HepG2 (cell line): ENCODE data around the gene FGF21. TPM values are rescaled to one million over a fixed set of nuclear protein-coding genes. Genes with fewer than 3 reads are reported as not detected.

ENCODE experiments used
- ATRX ChIP-seq: sonication (generic); formaldehyde crosslinking; IDR thresholded peaks from 2 replicates; pipeline ENCODE4 v1.4.0; 2020; ENCODE audit warnings: missing genetic modification reagents, borderline replicate concordance
- MYNN ChIP-seq: sonication (generic); formaldehyde crosslinking; IDR thresholded peaks from 2 replicates; pipeline ENCODE4 v1.4.0; 2020; ENCODE audit warnings: mild to moderate bottlenecking, low read depth, missing genetic modification reagents
- ZNF577 ChIP-seq: sonication (generic); formaldehyde crosslinking; IDR thresholded peaks from 2 replicates; pipeline ENCODE4 v1.4.0; 2020; ENCODE audit warnings: mild to moderate bottlenecking, low read depth, missing genetic modification reagents, borderline replicate concordance
- ZNF670 ChIP-seq: sonication (generic); formaldehyde crosslinking; IDR thresholded peaks from 2 replicates; pipeline ENCODE4 v1.8.0; 2022; ENCODE audit warnings: mild to moderate bottlenecking, missing genetic modification reagents, borderline replicate concordance
- ZNF816 ChIP-seq: sonication (generic); formaldehyde crosslinking; IDR thresholded peaks from 2 replicates; pipeline ENCODE4 v1.8.0; 2022; ENCODE audit warnings: missing genetic modification reagents, mild to moderate bottlenecking, borderline replicate concordance
- ZNF883 ChIP-seq: sonication (generic); formaldehyde crosslinking; IDR thresholded peaks from 2 replicates; pipeline ENCODE4 v1.5.1; 2020; ENCODE audit warnings: mild to moderate bottlenecking, missing genetic modification reagents; ENCODE audit errors: not compliant biosample characterization
- polyA plus RNA-seq, 8 experiments: library from polyadenylated mRNA; depleted of rRNA in 3 of 8; stranded (reverse) in 7 of 8; unstranded in 1 of 8; fragments of >200 nt; fragmentation: Illumina TruSeq in 4 of 8; extraction: Trizol in 4 of 8; gene quantifications; 2 replicates each; pipeline versions ENCODE4 v1.2.1 to v1.2.3, GENCODE V29; 2011 to 2016; ENCODE audit warnings: low read depth in 4 of 8, missing spikeins in 1 of 8, mixed read lengths in 1 of 8; ENCODE audit not compliant: insufficient read depth in 1 of 8
- total RNA-seq, 5 experiments: library from RNA; depleted of rRNA; stranded (reverse); fragments of >200 nt; fragmentation: Illumina TruSeq; extraction: Trizol; gene quantifications; 2 replicates each; pipeline ENCODE4 v1.2.3, GENCODE V29; 2016; ENCODE audit warnings: low read depth in 1 of 5
- TF ChIP-seq, protein P1 (sequence below): sonication (generic); formaldehyde crosslinking; conservative IDR thresholded peaks from 2 replicates; pipeline ENCODE4 v1.8.1; 2023; ENCODE audit warnings: missing genetic modification reagents
- TF ChIP-seq, protein P2 (sequence below): sonication (generic); formaldehyde crosslinking; IDR thresholded peaks from 2 replicates; pipeline ENCODE4 v1.8.0; 2022; ENCODE audit warnings: mild to moderate bottlenecking, missing genetic modification reagents, moderate library complexity
- TF ChIP-seq, protein P3 (sequence below), 2 experiments: sonication (generic) in 1 of 2; formaldehyde crosslinking in 1 of 2; IDR thresholded peaks; 2 replicates each; pipeline versions ENCODE4 v1.5.1 to v1.6.1; 2011 to 2020; ENCODE audit warnings: borderline replicate concordance in 1 of 2, low read depth in 1 of 2, low read length in 1 of 2, mild to moderate bottlenecking in 1 of 2, missing genetic modification reagents in 1 of 2, moderate library complexity in 1 of 2
- TF ChIP-seq, protein P4 (sequence below): IDR thresholded peaks from 2 replicates; pipeline ENCODE4 v1.4.0; 2020; ENCODE audit warnings: mild to moderate bottlenecking, missing genetic modification reagents
- TF ChIP-seq, protein P5 (sequence below): sonication (generic); formaldehyde crosslinking; IDR thresholded peaks from 2 replicates; pipeline ENCODE4 v1.5.0; 2020; ENCODE audit warnings: mild to moderate bottlenecking, missing genetic modification reagents
- TF ChIP-seq, protein P6 (sequence below): sonication (generic); formaldehyde crosslinking; IDR thresholded peaks from 2 replicates; pipeline ENCODE4 v1.5.1; 2020; ENCODE audit warnings: mild to moderate bottlenecking, missing genetic modification reagents, moderate library complexity

FGF21 gene
- total and polyA plus RNA-seq, 2 of the 13 experiments (the other 11 are each of a cell fraction or from before 2014, with no cell fraction given) = 0.17 TPM; not detected in 1

DNA sequence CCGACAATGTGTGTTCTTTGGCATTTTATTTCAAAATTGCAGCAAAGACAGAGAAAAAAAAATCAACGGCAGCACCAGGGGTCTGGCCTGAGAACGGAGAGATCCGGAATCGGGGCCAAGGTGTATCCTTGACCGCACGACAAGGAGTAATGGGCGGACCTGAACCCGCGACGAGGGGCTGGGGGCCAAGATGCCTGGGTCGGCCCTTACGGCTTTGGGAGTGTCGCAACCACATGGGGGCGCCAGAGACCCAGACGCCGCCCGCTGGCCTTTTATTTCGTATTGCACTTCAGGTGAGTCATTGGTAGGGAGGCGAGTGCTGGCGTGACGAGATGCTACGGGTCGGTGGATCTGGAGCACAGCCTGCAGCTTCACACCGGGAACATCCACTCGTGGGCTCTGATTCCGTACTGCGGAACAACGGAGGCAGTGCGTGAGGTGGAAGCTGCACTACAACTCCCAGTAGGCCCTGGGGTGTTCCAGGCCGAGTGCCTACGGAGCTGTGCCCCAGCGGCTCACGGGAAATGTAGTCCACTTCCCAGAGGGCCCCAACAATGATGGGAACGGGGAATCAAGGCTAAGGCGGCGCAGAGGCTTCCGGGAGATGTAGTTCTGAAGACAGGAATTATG, 39.8 kb downstream of the FGF21 start (continued):
- TF ChIP-seq, protein P1, sequence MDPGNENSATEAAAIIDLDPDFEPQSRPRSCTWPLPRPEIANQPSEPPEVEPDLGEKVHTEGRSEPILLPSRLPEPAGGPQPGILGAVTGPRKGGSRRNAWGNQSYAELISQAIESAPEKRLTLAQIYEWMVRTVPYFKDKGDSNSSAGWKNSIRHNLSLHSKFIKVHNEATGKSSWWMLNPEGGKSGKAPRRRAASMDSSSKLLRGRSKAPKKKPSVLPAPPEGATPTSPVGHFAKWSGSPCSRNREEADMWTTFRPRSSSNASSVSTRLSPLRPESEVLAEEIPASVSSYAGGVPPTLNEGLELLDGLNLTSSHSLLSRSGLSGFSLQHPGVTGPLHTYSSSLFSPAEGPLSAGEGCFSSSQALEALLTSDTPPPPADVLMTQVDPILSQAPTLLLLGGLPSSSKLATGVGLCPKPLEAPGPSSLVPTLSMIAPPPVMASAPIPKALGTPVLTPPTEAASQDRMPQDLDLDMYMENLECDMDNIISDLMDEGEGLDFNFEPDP (CRISPR knock-in tag) = no peak
- TF ChIP-seq, protein P2, sequence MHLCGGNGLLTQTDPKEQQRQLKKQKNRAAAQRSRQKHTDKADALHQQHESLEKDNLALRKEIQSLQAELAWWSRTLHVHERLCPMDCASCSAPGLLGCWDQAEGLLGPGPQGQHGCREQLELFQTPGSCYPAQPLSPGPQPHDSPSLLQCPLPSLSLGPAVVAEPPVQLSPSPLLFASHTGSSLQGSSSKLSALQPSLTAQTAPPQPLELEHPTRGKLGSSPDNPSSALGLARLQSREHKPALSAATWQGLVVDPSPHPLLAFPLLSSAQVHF (CRISPR knock-in tag) = no peak
- TF ChIP-seq, protein P3, sequence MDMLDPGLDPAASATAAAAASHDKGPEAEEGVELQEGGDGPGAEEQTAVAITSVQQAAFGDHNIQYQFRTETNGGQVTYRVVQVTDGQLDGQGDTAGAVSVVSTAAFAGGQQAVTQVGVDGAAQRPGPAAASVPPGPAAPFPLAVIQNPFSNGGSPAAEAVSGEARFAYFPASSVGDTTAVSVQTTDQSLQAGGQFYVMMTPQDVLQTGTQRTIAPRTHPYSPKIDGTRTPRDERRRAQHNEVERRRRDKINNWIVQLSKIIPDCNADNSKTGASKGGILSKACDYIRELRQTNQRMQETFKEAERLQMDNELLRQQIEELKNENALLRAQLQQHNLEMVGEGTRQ (IDR thresholded peaks at IDR 0.05; ENCODE audit: low read depth, low read length) = no peak
- TF ChIP-seq, protein P3 (CRISPR knock-in tag; IDR thresholded peaks at IDR 0.05; ENCODE audit: borderline replicate concordance) = no peak
- TF ChIP-seq ATRX (no peak), ZNF577 (CRISPR knock-in tag) (no peak), ZNF816 (CRISPR knock-in tag) (no peak), MYNN (CRISPR knock-in tag) (0 out of 2 replicates have a peak, but pooled peaks have one; percentile 19), ZNF670 (no peak), ZNF883 (CRISPR knock-in tag) (no peak)
- TF ChIP-seq, protein P4, sequence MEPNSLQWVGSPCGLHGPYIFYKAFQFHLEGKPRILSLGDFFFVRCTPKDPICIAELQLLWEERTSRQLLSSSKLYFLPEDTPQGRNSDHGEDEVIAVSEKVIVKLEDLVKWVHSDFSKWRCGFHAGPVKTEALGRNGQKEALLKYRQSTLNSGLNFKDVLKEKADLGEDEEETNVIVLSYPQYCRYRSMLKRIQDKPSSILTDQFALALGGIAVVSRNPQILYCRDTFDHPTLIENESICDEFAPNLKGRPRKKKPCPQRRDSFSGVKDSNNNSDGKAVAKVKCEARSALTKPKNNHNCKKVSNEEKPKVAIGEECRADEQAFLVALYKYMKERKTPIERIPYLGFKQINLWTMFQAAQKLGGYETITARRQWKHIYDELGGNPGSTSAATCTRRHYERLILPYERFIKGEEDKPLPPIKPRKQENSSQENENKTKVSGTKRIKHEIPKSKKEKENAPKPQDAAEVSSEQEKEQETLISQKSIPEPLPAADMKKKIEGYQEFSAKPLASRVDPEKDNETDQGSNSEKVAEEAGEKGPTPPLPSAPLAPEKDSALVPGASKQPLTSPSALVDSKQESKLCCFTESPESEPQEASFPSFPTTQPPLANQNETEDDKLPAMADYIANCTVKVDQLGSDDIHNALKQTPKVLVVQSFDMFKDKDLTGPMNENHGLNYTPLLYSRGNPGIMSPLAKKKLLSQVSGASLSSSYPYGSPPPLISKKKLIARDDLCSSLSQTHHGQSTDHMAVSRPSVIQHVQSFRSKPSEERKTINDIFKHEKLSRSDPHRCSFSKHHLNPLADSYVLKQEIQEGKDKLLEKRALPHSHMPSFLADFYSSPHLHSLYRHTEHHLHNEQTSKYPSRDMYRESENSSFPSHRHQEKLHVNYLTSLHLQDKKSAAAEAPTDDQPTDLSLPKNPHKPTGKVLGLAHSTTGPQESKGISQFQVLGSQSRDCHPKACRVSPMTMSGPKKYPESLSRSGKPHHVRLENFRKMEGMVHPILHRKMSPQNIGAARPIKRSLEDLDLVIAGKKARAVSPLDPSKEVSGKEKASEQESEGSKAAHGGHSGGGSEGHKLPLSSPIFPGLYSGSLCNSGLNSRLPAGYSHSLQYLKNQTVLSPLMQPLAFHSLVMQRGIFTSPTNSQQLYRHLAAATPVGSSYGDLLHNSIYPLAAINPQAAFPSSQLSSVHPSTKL (CRISPR knock-in tag) = 0 out of 2 replicates have a peak, but pooled peaks have one; percentile 15
- TF ChIP-seq, protein P5, sequence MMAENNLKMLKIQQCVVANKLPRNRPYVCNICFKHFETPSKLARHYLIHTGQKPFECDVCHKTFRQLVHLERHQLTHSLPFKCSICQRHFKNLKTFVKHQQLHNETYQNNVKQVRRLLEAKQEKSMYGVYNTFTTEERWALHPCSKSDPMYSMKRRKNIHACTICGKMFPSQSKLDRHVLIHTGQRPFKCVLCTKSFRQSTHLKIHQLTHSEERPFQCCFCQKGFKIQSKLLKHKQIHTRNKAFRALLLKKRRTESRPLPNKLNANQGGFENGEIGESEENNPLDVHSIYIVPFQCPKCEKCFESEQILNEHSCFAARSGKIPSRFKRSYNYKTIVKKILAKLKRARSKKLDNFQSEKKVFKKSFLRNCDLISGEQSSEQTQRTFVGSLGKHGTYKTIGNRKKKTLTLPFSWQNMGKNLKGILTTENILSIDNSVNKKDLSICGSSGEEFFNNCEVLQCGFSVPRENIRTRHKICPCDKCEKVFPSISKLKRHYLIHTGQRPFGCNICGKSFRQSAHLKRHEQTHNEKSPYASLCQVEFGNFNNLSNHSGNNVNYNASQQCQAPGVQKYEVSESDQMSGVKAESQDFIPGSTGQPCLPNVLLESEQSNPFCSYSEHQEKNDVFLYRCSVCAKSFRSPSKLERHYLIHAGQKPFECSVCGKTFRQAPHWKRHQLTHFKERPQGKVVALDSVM (CRISPR knock-in tag) = no peak
- TF ChIP-seq, protein P6, sequence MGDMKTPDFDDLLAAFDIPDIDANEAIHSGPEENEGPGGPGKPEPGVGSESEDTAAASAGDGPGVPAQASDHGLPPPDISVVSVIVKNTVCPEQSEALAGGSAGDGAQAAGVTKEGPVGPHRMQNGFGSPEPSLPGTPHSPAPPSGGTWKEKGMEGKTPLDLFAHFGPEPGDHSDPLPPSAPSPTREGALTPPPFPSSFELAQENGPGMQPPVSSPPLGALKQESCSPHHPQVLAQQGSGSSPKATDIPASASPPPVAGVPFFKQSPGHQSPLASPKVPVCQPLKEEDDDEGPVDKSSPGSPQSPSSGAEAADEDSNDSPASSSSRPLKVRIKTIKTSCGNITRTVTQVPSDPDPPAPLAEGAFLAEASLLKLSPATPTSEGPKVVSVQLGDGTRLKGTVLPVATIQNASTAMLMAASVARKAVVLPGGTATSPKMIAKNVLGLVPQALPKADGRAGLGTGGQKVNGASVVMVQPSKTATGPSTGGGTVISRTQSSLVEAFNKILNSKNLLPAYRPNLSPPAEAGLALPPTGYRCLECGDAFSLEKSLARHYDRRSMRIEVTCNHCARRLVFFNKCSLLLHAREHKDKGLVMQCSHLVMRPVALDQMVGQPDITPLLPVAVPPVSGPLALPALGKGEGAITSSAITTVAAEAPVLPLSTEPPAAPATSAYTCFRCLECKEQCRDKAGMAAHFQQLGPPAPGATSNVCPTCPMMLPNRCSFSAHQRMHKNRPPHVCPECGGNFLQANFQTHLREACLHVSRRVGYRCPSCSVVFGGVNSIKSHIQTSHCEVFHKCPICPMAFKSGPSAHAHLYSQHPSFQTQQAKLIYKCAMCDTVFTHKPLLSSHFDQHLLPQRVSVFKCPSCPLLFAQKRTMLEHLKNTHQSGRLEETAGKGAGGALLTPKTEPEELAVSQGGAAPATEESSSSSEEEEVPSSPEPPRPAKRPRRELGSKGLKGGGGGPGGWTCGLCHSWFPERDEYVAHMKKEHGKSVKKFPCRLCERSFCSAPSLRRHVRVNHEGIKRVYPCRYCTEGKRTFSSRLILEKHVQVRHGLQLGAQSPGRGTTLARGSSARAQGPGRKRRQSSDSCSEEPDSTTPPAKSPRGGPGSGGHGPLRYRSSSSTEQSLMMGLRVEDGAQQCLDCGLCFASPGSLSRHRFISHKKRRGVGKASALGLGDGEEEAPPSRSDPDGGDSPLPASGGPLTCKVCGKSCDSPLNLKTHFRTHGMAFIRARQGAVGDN (CRISPR knock-in tag) = peak; percentile 66
